SK-N-SH treated with all-trans-retinoic acid at 6 μM for 48 hours (cell line): ENCODE measurements around the gene TTC36.

Experiments used
- ATAC-seq: fragments of 200-7000 bp; cut with Tn5 transposase; 3 replicates; pipeline ENCODE4 v1.9.1; 2020; ENCODE audit warnings: mild to moderate bottlenecking, moderate library complexity
- ARNTL ChIP-seq: fragments of 450-650 bp; formaldehyde crosslinking; IDR thresholded peaks from 2 replicates; pipeline ENCODE4 v1.5.0; 2020; ENCODE audit warnings: low read depth, mild to moderate bottlenecking, moderate library complexity, borderline replicate concordance
- CREB5 ChIP-seq: fragments of 250-450 bp; sonication (Bioruptor Pico); IDR thresholded peaks from 2 replicates; pipeline ENCODE4 v1.5.1; 2020; ENCODE audit warnings: low read depth, mild to moderate bottlenecking, moderate library complexity
- CSDC2 ChIP-seq: fragments of 250-450 bp; sonication (Bioruptor Pico); IDR thresholded peaks from 2 replicates; pipeline ENCODE4 v1.5.0; 2020; ENCODE audit warnings: mild to moderate bottlenecking, moderate library complexity
- CSRNP3 ChIP-seq: fragments of 250-450 bp; sonication (Bioruptor Pico); IDR thresholded peaks from 2 replicates; pipeline ENCODE4 v1.5.1; 2021; ENCODE audit warnings: mild to moderate bottlenecking, moderate library complexity
- ESRRG ChIP-seq: fragments of 250-450 bp; sonication (Bioruptor Pico); IDR thresholded peaks from 2 replicates; pipeline ENCODE4 v1.6.1; 2021; ENCODE audit warnings: mild to moderate bottlenecking
- GLIS3 ChIP-seq: fragments of 250-450 bp; sonication (Bioruptor Pico); IDR thresholded peaks from 2 replicates; pipeline ENCODE4 v1.5.0; 2020; ENCODE audit warnings: mild to moderate bottlenecking, moderate library complexity
- ISL1 ChIP-seq: fragments of 250-450 bp; sonication (Bioruptor Pico); IDR thresholded peaks from 2 replicates; pipeline ENCODE4 v2.1.2; 2022; ENCODE audit warnings: mild to moderate bottlenecking, moderate library complexity
- OSR1 ChIP-seq: fragments of 250-450 bp; sonication (Bioruptor Pico); IDR thresholded peaks from 2 replicates; pipeline ENCODE4 v1.8.0; 2022; ENCODE audit warnings: moderate library complexity, mild to moderate bottlenecking, inconsistent platforms
- PATZ1 ChIP-seq: fragments of 250-450 bp; sonication (Bioruptor Pico); IDR thresholded peaks from 2 replicates; pipeline ENCODE4 v1.8.0; 2020; ENCODE audit warnings: mild to moderate bottlenecking, moderate library complexity, borderline replicate concordance
- POU6F1 ChIP-seq: fragments of 250-450 bp; sonication (Bioruptor Pico); IDR thresholded peaks from 2 replicates; pipeline ENCODE4 v1.8.0; 2021; ENCODE audit warnings: low read depth, mild to moderate bottlenecking, moderate library complexity, borderline replicate concordance
- PPARA ChIP-seq: fragments of 250-450 bp; sonication (Bioruptor Pico); IDR thresholded peaks from 2 replicates; pipeline ENCODE4 v1.5.0; 2020; ENCODE audit warnings: mild to moderate bottlenecking, borderline replicate concordance
- RARB ChIP-seq: fragments of 250-450 bp; sonication (Bioruptor Pico); IDR thresholded peaks from 2 replicates; pipeline ENCODE4 v1.8.0; 2021; ENCODE audit warnings: mild to moderate bottlenecking, moderate library complexity
- SNAI2 ChIP-seq: fragments of 250-450 bp; sonication (Bioruptor Pico); IDR thresholded peaks from 2 replicates; pipeline ENCODE4 v1.5.0; 2020; ENCODE audit warnings: mild to moderate bottlenecking, moderate library complexity
- TOX ChIP-seq: fragments of 250-450 bp; sonication (Bioruptor Pico); IDR thresholded peaks from 2 replicates; pipeline ENCODE4 v1.8.0; 2021; ENCODE audit warnings: mild to moderate bottlenecking, moderate library complexity, borderline replicate concordance
- TSHZ2 ChIP-seq: fragments of 250-450 bp; sonication (Bioruptor Pico); IDR thresholded peaks from 2 replicates; pipeline ENCODE4 v1.5.0; 2020; ENCODE audit warnings: mild to moderate bottlenecking, moderate library complexity
- ZC3H10 ChIP-seq: fragments of 250-450 bp; sonication (Bioruptor Pico); IDR thresholded peaks from 2 replicates; pipeline ENCODE4 v1.5.1; 2021; ENCODE audit warnings: mild to moderate bottlenecking, moderate library complexity
- ZFP3 ChIP-seq: fragments of 250-450 bp; sonication (Bioruptor Pico); IDR thresholded peaks from 2 replicates; pipeline ENCODE4 v1.5.0; 2020; ENCODE audit warnings: mild to moderate bottlenecking, moderate library complexity
- ZFP30 ChIP-seq: fragments of 450-650 bp; formaldehyde crosslinking; IDR thresholded peaks from 2 replicates; pipeline ENCODE4 v1.5.0; 2022; ENCODE audit warnings: mild to moderate bottlenecking, moderate library complexity
- ZNF565 ChIP-seq: fragments of 450-650 bp; formaldehyde crosslinking; conservative IDR thresholded peaks from 2 replicates; pipeline ENCODE4 v1.5.0; 2020; ENCODE audit warnings: low read depth, mild to moderate bottlenecking, moderate library complexity
- ZNF8 ChIP-seq: fragments of 450-650 bp; formaldehyde crosslinking; IDR thresholded peaks from 2 replicates; pipeline ENCODE4 v1.5.0; 2020; ENCODE audit warnings: mild to moderate bottlenecking, moderate library complexity

The TTC36 gene

GRCh38 chr11:118521892-118522311 lies 5.4 kb upstream of the TTC36 start:
- TF ChIP-seq TSHZ2 (CRISPR knock-in tag) = no peak
- no peak for TF ChIP-seq ZNF565 (CRISPR knock-in tag)
- TF ChIP-seq ISL1 (CRISPR knock-in tag) = no peak
- TF ChIP-seq PPARA (CRISPR knock-in tag) = no peak
- TF ChIP-seq ZNF8 = no peak
- no peak for TF ChIP-seq CSDC2
- TF ChIP-seq ZC3H10 = no peak
- no peak for ATAC-seq

- TF ChIP-seq ZC3H10 = no peak
- no peak for TF ChIP-seq GLIS3 (CRISPR knock-in tag)
- no peak for TF ChIP-seq OSR1 (CRISPR knock-in tag)
- ATAC-seq = peak; percentile 87
Measured at GRCh38 chr11:118522571-118523072, 4.7 kb upstream of the TTC36 start.

GRCh38 chr11:118524356-118524755 lies 2.9 kb upstream of the TTC36 start:
- no peak for TF ChIP-seq ZNF565 (CRISPR knock-in tag)
- TF ChIP-seq ARNTL (CRISPR knock-in tag) = no peak
- TF ChIP-seq ZFP30 (CRISPR knock-in tag) = no peak
- TF ChIP-seq OSR1 (CRISPR knock-in tag) = no peak
- no peak for TF ChIP-seq ZNF8
- TF ChIP-seq PPARA (CRISPR knock-in tag) = no peak
- no peak for TF ChIP-seq CREB5
- TF ChIP-seq ESRRG (CRISPR knock-in tag) = no peak
- TF ChIP-seq ISL1 (CRISPR knock-in tag) = no peak
- no peak for TF ChIP-seq ZC3H10
- TF ChIP-seq PATZ1 (CRISPR knock-in tag) = no peak
- ATAC-seq = no peak

GRCh38 chr11:118524757-118525470 lies 2.4 kb upstream of the TTC36 start:
- no peak for ATAC-seq
- TF ChIP-seq PPARA (CRISPR knock-in tag) = no peak
- no peak for TF ChIP-seq RARB
- TF ChIP-seq ISL1 (CRISPR knock-in tag) = no peak
- TF ChIP-seq ARNTL (CRISPR knock-in tag) = no peak
- no peak for TF ChIP-seq POU6F1 (CRISPR knock-in tag)
- TF ChIP-seq CSRNP3 = no peak
- no peak for TF ChIP-seq SNAI2
- TF ChIP-seq CREB5 = no peak
- no peak for TF ChIP-seq GLIS3 (CRISPR knock-in tag)
- no peak for TF ChIP-seq CSDC2
- TF ChIP-seq ZFP3 = no peak
- TF ChIP-seq ZFP30 (CRISPR knock-in tag) = no peak
- TF ChIP-seq OSR1 (CRISPR knock-in tag) = no peak
- TF ChIP-seq TOX (CRISPR knock-in tag) = no peak
- TF ChIP-seq ESRRG (CRISPR knock-in tag) = no peak
